Peyer's patch (tissue), 4 donors: Measurements from ENCODE around the gene TNFAIP8L1. TPM values are rescaled to one million over a fixed set of nuclear protein-coding genes. Genes with fewer than 3 reads are reported as not detected.

Source experiments
- DNase-seq, 3 donors: peaks; one replicate each; pipeline ENCODE4 v3.0.0-alpha.2; 2017 to 2019
- H3K27ac ChIP-seq, 4 donors: fragments of 200-600 bp; sonication (generic); one replicate each; pipeline ENCODE4 v1.5.1; 2016 to 2019
- H3K27me3 ChIP-seq, 2 donors: fragments of 200-600 bp; sonication (generic); one replicate each; pipeline ENCODE4 v1.5.1; 2019
- H3K36me3 ChIP-seq, 3 donors: fragments of 200-600 bp; sonication (generic); one replicate each; pipeline ENCODE4 v1.5.1; 2016 to 2019
- H3K4me1 ChIP-seq, 4 donors: fragments of 200-600 bp; sonication (generic); one replicate each; pipeline ENCODE4 v1.5.1; 2016 to 2019
- H3K4me3 ChIP-seq, 4 donors: fragments of 200-600 bp; sonication (generic); 1 replicate in 3 of 4; 2 replicates in 1 of 4; pipeline ENCODE4 v1.5.1; 2016 to 2019; ENCODE audit warnings: mild to moderate bottlenecking in 1 of 4
- H3K9me3 ChIP-seq, 4 donors: fragments of 200-600 bp; sonication (generic); one replicate each; pipeline ENCODE4 v1.5.1; 2016 to 2019; ENCODE audit warnings: mild to moderate bottlenecking in 1 of 4
- CTCF ChIP-seq, 6 experiments: fragments of 450-650 bp in 4 of 6; fragments of 200-600 bp in 2 of 6; sonication (generic) in 1 of 6; IDR thresholded peaks; one replicate each; pipeline ENCODE4 v1.5.1; 2017 to 2019; ENCODE audit warnings: antibody characterized with exemption in 6 of 6, mild to moderate bottlenecking in 3 of 6, moderate library complexity in 1 of 6
- POLR2A ChIP-seq, 2 donors: fragments of 450-650 bp; IDR thresholded peaks; one replicate each; pipeline ENCODE4 v1.5.1; 2017; ENCODE audit warnings: antibody characterized with exemption in 2 of 2, mild to moderate bottlenecking in 2 of 2, moderate library complexity in 2 of 2
- total RNA-seq, 4 donors: library from RNA; depleted of rRNA; stranded (reverse); fragments of >200 nt; gene quantifications; one replicate each; pipeline ENCODE4 v1.1.0, GENCODE V29; 2016

The TNFAIP8L1 gene
- total RNA-seq, 4 donors from 2014 or later: 7.0 to 16.5 (median 11.0) TPM

DNA sequence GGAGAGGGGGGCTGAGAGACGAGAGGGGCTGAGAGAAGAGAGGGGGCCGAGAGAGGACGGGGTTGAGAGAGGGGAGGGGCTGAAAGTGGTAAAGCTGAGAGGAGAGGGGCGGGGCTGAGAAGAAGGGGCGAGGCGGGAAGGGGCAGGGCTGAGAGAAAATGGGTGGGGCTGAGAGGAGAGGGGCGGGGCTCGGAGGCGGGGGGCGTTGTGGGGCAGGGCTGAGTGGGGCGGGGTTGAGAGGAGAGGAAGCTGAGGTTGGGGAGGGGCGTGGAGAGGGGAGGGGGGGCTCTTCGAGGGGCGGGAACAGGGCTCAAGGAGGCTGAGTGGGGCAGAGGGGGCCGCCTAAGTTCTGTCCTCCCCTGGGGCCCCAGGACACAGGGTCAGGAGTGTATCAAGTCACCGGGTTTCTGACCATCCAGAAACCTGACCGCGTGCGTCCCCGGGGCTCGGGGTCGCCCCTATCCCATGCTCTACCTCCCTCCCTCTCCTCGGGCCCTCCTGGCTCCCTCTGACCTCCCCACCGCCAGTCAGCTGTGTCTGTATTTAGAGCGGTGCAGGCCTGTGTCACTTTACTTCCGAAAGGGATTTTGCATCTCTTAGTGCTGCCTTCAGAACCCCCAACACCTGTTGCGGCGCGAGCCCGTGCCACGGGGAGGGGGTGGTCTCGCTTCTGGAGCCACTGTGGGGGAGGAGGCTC, 41.2 kb upstream of the TNFAIP8L1 start:
- Histone ChIP-seq H3K36me3 (no peaks in the 10 kb centered on the region), H3K27me3 (peaks cover 0 to 13% of the 10 kb centered on the region in 2 donors), H3K9me3 (no peaks in the 10 kb centered on the region), H3K4me3 (peak overlapping the region in 3 of 4 donors; percentile 10 to 24 (median 14)), H3K4me1 (peaks cover 0 to 10% (median 0%) of the 10 kb centered on the region in 4 donors), H3K27ac (no peak overlapping the region)
- TF ChIP-seq CTCF (IDR thresholded peaks at IDR 0.05) (no peak), POLR2A (IDR thresholded peaks at IDR 0.05) (no peak)
- DNase-seq: peak in 2 of 3 donors; percentile 53 to 59

DNA sequence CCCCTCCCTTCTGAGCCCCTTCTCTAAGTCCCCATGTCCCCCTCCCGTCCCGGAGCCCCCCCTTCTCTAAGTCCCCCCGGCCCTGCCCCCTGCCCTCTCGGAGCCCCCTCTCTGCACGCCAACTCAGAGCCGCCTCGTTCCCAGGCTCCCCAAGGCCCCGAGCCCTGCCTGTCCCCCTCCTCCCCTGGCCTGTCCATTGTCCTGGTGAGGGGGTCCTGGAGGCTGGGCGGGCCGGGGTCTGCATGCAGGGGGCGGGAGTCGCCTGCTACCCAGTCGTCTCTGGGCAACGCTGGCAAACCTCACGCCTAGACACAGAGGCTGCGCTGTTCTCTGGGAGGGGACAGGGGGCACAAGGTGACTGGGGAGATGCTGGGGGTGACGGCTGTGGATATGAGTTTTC, 40.6 kb upstream of the TNFAIP8L1 start:
- TF ChIP-seq CTCF (IDR thresholded peaks at IDR 0.05) (no peak), POLR2A (IDR thresholded peaks at IDR 0.05) (no peak)
- Histone ChIP-seq H3K27me3 (peaks cover 0 to 13% of the 10 kb centered on the region in 2 donors), H3K4me1 (peaks cover 0 to 10% (median 0%) of the 10 kb centered on the region in 4 donors), H3K36me3 (no peaks in the 10 kb centered on the region), H3K4me3 (peak overlapping the region in 1 of 4 donors; percentile 14), H3K9me3 (no peaks in the 10 kb centered on the region), H3K27ac (no peak overlapping the region)
- no peak for DNase-seq

DNA sequence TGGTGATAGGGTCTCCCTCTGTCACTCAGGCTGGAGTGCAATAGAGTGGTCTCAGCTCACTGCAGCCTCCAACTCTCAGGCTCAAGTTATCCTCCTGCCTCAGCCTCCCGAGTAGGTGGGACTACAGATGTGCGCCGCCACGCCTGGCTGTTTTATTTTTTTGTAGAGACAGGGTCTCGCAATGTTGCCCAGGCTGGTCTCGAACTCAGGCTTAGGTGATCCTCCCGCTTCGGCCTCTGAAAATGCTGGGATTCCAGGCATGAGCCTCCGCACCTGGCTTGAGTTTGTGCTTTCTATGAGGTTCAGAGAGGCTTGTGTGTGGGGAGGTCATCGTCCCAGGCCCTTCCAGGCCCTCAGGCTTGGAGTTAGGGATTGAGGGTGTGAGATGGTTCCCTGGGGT, 39.2 kb upstream of the TNFAIP8L1 start:
- DNase-seq: no peak
- H3K27ac ChIP-seq: no peak overlapping the region
- H3K4me3 ChIP-seq: no peak overlapping the region
- H3K27me3 ChIP-seq: peaks cover 0 to 13% of the 10 kb centered on the region in 2 donors
- no peaks in the 10 kb centered on the region for H3K36me3 ChIP-seq
- H3K4me1 ChIP-seq: peaks cover 0 to 10% (median 0%) of the 10 kb centered on the region in 4 donors
- H3K9me3 ChIP-seq: no peaks in the 10 kb centered on the region
- TF ChIP-seq POLR2A (IDR thresholded peaks at IDR 0.05) (no peak), CTCF (IDR thresholded peaks at IDR 0.05) (no peak)

DNA sequence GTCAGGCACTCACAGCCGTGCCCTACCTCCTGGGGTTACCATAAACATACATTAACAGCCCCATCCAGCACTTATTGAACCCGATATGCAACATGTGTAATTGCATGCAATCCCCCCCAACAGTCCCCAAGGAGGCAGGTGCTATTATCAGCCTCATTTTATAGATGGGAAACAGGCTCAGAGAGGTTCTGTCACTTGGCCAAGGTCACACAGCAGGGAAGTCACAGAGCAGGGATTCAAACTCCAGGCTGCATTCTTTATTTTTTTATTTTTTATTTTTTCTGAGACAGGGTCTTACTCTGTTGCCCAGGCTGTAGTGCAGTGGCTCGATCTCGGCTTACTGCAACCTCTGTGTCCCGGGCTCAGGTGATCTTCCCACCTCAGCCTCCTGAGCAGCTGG, 38.4 kb upstream of the TNFAIP8L1 start:
- no peak for TF ChIP-seq POLR2A (IDR thresholded peaks at IDR 0.05)
- TF ChIP-seq CTCF (IDR thresholded peaks at IDR 0.05): no peak
- Histone ChIP-seq H3K36me3 (no peaks in the 10 kb centered on the region), H3K4me1 (peaks cover 0 to 10% (median 0%) of the 10 kb centered on the region in 4 donors), H3K27ac (no peak overlapping the region), H3K4me3 (no peak overlapping the region), H3K9me3 (no peaks in the 10 kb centered on the region), H3K27me3 (peaks cover 0 to 13% of the 10 kb centered on the region in 2 donors)
- no peak for DNase-seq

DNA sequence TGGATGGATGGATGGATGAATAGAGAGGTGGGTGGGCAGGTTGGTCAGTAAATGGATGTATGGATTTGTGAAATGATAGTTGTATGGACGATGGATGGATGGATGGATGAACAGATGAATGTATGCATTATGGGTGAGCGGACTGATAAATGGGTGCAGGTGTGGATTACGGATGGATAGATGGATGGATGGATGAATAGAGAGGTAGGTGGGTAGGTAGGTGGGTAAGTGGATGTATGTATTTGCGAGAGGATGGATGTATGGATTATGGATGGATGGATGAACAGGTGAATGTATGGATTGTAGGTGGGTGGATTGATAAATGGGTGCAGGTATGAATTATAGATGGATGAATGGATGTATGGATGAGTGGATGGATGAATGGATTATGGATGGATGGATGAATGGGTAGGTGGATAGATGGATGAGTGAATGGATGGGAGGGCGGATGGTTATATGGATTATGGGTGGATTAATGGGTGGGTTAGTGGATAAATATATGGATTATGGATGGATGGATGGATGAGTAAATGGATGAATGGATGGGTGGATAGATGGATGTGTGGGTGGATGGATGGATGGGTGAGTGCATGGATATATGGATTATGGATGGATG, 37.0 kb upstream of the TNFAIP8L1 start:
- Histone ChIP-seq H3K36me3 (no peaks in the 10 kb centered on the region), H3K9me3 (no peaks in the 10 kb centered on the region), H3K4me1 (peaks cover 0 to 10% (median 0%) of the 10 kb centered on the region in 4 donors), H3K27ac (no peak overlapping the region), H3K4me3 (no peak overlapping the region), H3K27me3 (peaks cover 0 to 13% of the 10 kb centered on the region in 2 donors)
- no peak for TF ChIP-seq CTCF (IDR thresholded peaks at IDR 0.05)
- TF ChIP-seq POLR2A (IDR thresholded peaks at IDR 0.05): no peak
- DNase-seq: no peak
